Measurements from ENCODE around the gene PLEKHA7. TPM values are rescaled to one million over a fixed set of nuclear protein-coding genes. Genes with fewer than 3 reads are reported as not detected.
"Not testable (repeated sequence)": the region's sequence is repeated elsewhere in the genome, so short reads cannot be mapped to it uniquely, and the experiment has no call there.

PLEKHA7 gene
- total and polyA plus RNA-seq, 2 of the 8 experiments (the other 6 are each of a cell fraction or from before 2014, with no cell fraction given) = 11.4 to 25.6 TPM

- H4K5ac ChIP-seq (ENCODE audit: insufficient read length, low read depth, low read length); H3K79me2 ChIP-seq (ENCODE audit: control insufficient read depth in 1 of 2, insufficient read depth in 2 of 2, low read length in 2 of 2); FAIRE-seq; H2BK12ac ChIP-seq (ENCODE audit: low read depth, low read length); H3K27me3 ChIP-seq (replicated peaks in 1 of 4; ENCODE audit: control insufficient read depth in 3 of 4, extremely low read depth in 1 of 4, insufficient read depth in 3 of 4, low read length in 3 of 4); H3K4me1 ChIP-seq (replicated peaks in 1 of 4; ENCODE audit: control insufficient read depth in 3 of 4, insufficient read depth in 4 of 4, low read length in 3 of 4); DNase-seq (ENCODE audit: low read depth in 1 of 2, low spot score in 2 of 2); H3K14ac ChIP-seq (ENCODE audit: insufficient read length); H2BK15ac ChIP-seq (ENCODE audit: low read length); H2BK120ac ChIP-seq (replicated peaks; ENCODE audit: low read depth, low read length); H3K9me3 ChIP-seq (ENCODE audit: insufficient read depth in 2 of 2, low read depth in 1 of 2, low read length in 1 of 2); H3K23ac ChIP-seq (ENCODE audit: insufficient read length); H4K8ac ChIP-seq (ENCODE audit: extremely low read depth, insufficient read depth, low read length); H4K91ac ChIP-seq (replicated peaks; ENCODE audit: insufficient read length, low read length); H3K79me1 ChIP-seq (ENCODE audit: low read depth, low read length); H2AFZ ChIP-seq (ENCODE audit: low read length); H3K23me2 ChIP-seq (ENCODE audit: low read depth, low read length); H2BK5ac ChIP-seq (ENCODE audit: low read depth, low read length); H3K18ac ChIP-seq (ENCODE audit: extremely low read depth, low read length); H4K20me1 ChIP-seq (replicated peaks in 1 of 2; ENCODE audit: control insufficient read depth in 1 of 2, insufficient read depth in 2 of 2, low read length in 2 of 2); H3K9ac ChIP-seq (replicated peaks in 1 of 4; ENCODE audit: extremely low read depth in 1 of 4, low read depth in 3 of 4, low read length in 3 of 4); H2BK20ac ChIP-seq (ENCODE audit: low read length); H3K4me3 ChIP-seq (ENCODE audit: extremely low read depth in 1 of 4, insufficient read depth in 2 of 4, low read depth in 3 of 4, low read length in 4 of 4); POLR2A ChIA-PET (ENCODE audit: partially characterized antibody); H2AK5ac ChIP-seq (ENCODE audit: low read depth, low read length); H3K4ac ChIP-seq (replicated peaks; ENCODE audit: insufficient read length, low read depth, low read length); H3K56ac ChIP-seq (replicated peaks; ENCODE audit: insufficient read length, low read depth, low read length); H3K4me2 ChIP-seq (ENCODE audit: insufficient read depth in 1 of 2, low read depth in 2 of 2, low read length in 2 of 2); H3K36me3 ChIP-seq (ENCODE audit: control insufficient read depth in 2 of 4, insufficient read depth in 4 of 4, low read length in 3 of 4); H3K27ac ChIP-seq (ENCODE audit: low read depth, low read length): not testable (repeated sequence)
- 83% methylated on average over 1 of the region's 1 CpG; no CpG with 5 or more reads in 1 of the 2 experiments for WGBS, 2 experiments (ENCODE audit: extremely low coverage in 1 of 2, insufficient coverage in 1 of 2, insufficient read length in 1 of 2, insufficient replicate concordance in 2 of 2, low coverage in 1 of 2, low lambda C conversion rate in 2 of 2, missing lambda C conversion rate in 1 of 2)
- CTCF ChIA-PET (ENCODE audit: partially characterized antibody) = interaction anchor here (1.1 to 2.1 kb wide), 4 partner anchors 10 to 77 kb away, joined by 3 to 8 read pairs (median 4); no protein-coding TSS in a partner anchor
These were observed 149.8 kb downstream of the PLEKHA7 start for GRCh38 chr11:16864428-16864827.
